H9 (cell line): ENCODE measurements around the gene CD80. TPM values are rescaled to one million over a fixed set of nuclear protein-coding genes. Genes with fewer than 3 reads are reported as not detected.

Experiments used
- DNase-seq: peaks from one replicate; pipeline ENCODE4 v3.0.0-alpha.2; 2017
- H2AFZ ChIP-seq: one replicate; pipeline ENCODE4 v1.6.1; 2013; ENCODE audit warnings: mild to moderate bottlenecking, low read length, control low read depth, moderate library complexity
- H2AK5ac ChIP-seq: 2 replicates; pipeline ENCODE4 v1.6.1; 2013; ENCODE audit warnings: low read length, control low read depth, mixed read lengths; ENCODE audit not compliant: insufficient read length
- H2BK120ac ChIP-seq: one replicate; pipeline ENCODE4 v1.6.1; 2013; ENCODE audit warnings: low read depth, mild to moderate bottlenecking, low read length, control low read depth, inconsistent platforms; ENCODE audit not compliant: poor library complexity, severe bottlenecking
- H2BK12ac ChIP-seq: 2 replicates; pipeline ENCODE4 v1.6.1; 2013; ENCODE audit warnings: low read length, control low read depth, mixed read lengths, low read depth; ENCODE audit not compliant: insufficient read length
- H2BK15ac ChIP-seq: 2 replicates; pipeline ENCODE4 v1.6.1; 2013; ENCODE audit warnings: low read depth, low read length, control low read depth
- H2BK20ac ChIP-seq: one replicate; pipeline ENCODE4 v1.6.1; 2013; ENCODE audit warnings: low read depth, mild to moderate bottlenecking, low read length, control low read depth, inconsistent platforms; ENCODE audit not compliant: poor library complexity, severe bottlenecking
- H2BK5ac ChIP-seq: 2 replicates; pipeline ENCODE4 v1.6.1; 2013; ENCODE audit warnings: low read length, control low read depth, mixed read lengths; ENCODE audit not compliant: insufficient read length
- H3K14ac ChIP-seq: 2 replicates; pipeline ENCODE4 v1.6.1; 2013; ENCODE audit warnings: low read length, control low read depth; ENCODE audit not compliant: insufficient read depth
- H3K18ac ChIP-seq: 2 replicates; pipeline ENCODE4 v1.6.1; 2013; ENCODE audit warnings: low read depth, mild to moderate bottlenecking, mixed read lengths, low read length, control low read depth; ENCODE audit not compliant: insufficient read length
- H3K23ac ChIP-seq: 2 replicates; pipeline ENCODE4 v1.6.1; 2013; ENCODE audit warnings: low read length, control low read depth, mixed read lengths, low read depth; ENCODE audit not compliant: insufficient read length
- H3K23me2 ChIP-seq: 2 replicates; pipeline ENCODE4 v1.6.1; 2013; ENCODE audit warnings: low read depth, mild to moderate bottlenecking, mixed read lengths, low read length, control low read depth; ENCODE audit not compliant: insufficient read length, poor library complexity, severe bottlenecking
- H3K27ac ChIP-seq: 2 replicates; pipeline ENCODE4 v1.5.1; 2013; ENCODE audit warnings: low read length, control low read depth, mixed read lengths, low read depth; ENCODE audit not compliant: insufficient read length
- H3K27me3 ChIP-seq: 2 replicates; pipeline ENCODE4 v1.6.1; 2013; ENCODE audit warnings: low read length, control low read depth, inconsistent platforms; ENCODE audit not compliant: insufficient read depth
- H3K4ac ChIP-seq: 2 replicates; pipeline ENCODE4 v1.6.1; 2013; ENCODE audit warnings: low read depth, mild to moderate bottlenecking, control low read depth, inconsistent platforms, low read length, moderate library complexity
- H3K4me1 ChIP-seq: 2 replicates; pipeline ENCODE4 v1.6.1; 2013; ENCODE audit warnings: low read length, control low read depth, inconsistent platforms; ENCODE audit not compliant: insufficient read depth
- H3K4me2 ChIP-seq: 2 replicates; pipeline ENCODE4 v1.6.1; 2013; ENCODE audit warnings: low read length, control low read depth, mixed read lengths; ENCODE audit not compliant: insufficient read length, insufficient read depth
- H3K56ac ChIP-seq: 2 replicates; pipeline ENCODE4 v1.6.1; 2013; ENCODE audit warnings: low read depth, mild to moderate bottlenecking, mixed read lengths, low read length, control low read depth; ENCODE audit not compliant: insufficient read length
- H3K79me1 ChIP-seq: 2 replicates; pipeline ENCODE4 v1.6.1; 2013; ENCODE audit warnings: low read depth, mild to moderate bottlenecking, moderate library complexity, low read length, control low read depth, inconsistent platforms; ENCODE audit not compliant: insufficient read depth, poor library complexity, severe bottlenecking
- H3K79me2 ChIP-seq: 2 replicates; pipeline ENCODE4 v1.6.1; 2013; ENCODE audit warnings: low read length, control low read depth, inconsistent platforms; ENCODE audit not compliant: insufficient read depth
- H3K9ac ChIP-seq: 2 replicates; pipeline ENCODE4 v1.6.1; 2013; ENCODE audit warnings: low read length, control low read depth, mixed read lengths; ENCODE audit not compliant: insufficient read length; ENCODE audit errors: extremely low read depth
- H3K9me3 ChIP-seq: one replicate; pipeline ENCODE4 v1.6.1; 2013; ENCODE audit warnings: low read depth, low read length, inconsistent platforms; ENCODE audit not compliant: control insufficient read depth
- H3T11ph ChIP-seq: one replicate; pipeline ENCODE4 v1.6.1; 2013; ENCODE audit warnings: mild to moderate bottlenecking, low read length, control low read depth, inconsistent platforms
- H4K20me1 ChIP-seq: one replicate; pipeline ENCODE4 v1.6.1; 2013; ENCODE audit not compliant: control insufficient read depth, insufficient read length, insufficient read depth
- H4K5ac ChIP-seq: 2 replicates; pipeline ENCODE4 v1.6.1; 2013; ENCODE audit warnings: low read depth, mild to moderate bottlenecking, mixed read lengths, low read length, control low read depth; ENCODE audit not compliant: insufficient read length
- H4K8ac ChIP-seq: replicated peaks from 2 replicates; pipeline ENCODE4 v1.6.1; 2013; ENCODE audit warnings: low read length, control low read depth, mixed read lengths, low read depth; ENCODE audit not compliant: insufficient read length
- H4K91ac ChIP-seq: 2 replicates; pipeline ENCODE4 v1.6.1; 2013; ENCODE audit warnings: low read depth, mild to moderate bottlenecking, moderate library complexity, mixed read lengths, low read length, control low read depth; ENCODE audit not compliant: insufficient read length
- H3K27ac Mint-ChIP-seq, 3 experiments: 2 replicates in 2 of 3; 3 replicates in 1 of 3; pipeline ENCODE4 v1.8.0; 2020 to 2021; ENCODE audit warnings: mixed read lengths in 3 of 3, mild to moderate bottlenecking in 1 of 3, moderate library complexity in 1 of 3
- H3K27me3 Mint-ChIP-seq: 2 replicates; pipeline ENCODE4 v1.8.0; 2021; ENCODE audit warnings: low read depth, mild to moderate bottlenecking, moderate library complexity, mixed read lengths
- H3K36me3 Mint-ChIP-seq, 3 experiments: 2 replicates in 2 of 3; 3 replicates in 1 of 3; pipeline ENCODE4 v1.8.0; 2020 to 2021; ENCODE audit warnings: low read depth in 3 of 3, mixed read lengths in 3 of 3; ENCODE audit not compliant: insufficient read depth in 1 of 3
- H3K4me1 Mint-ChIP-seq, 2 experiments: 2 replicates each; pipeline ENCODE4 v1.8.0; 2020; ENCODE audit warnings: mixed read lengths in 2 of 2
- H3K4me3 Mint-ChIP-seq, 2 experiments: 2 replicates in 1 of 2; 3 replicates in 1 of 2; pipeline ENCODE4 v1.8.0; 2020 to 2021; ENCODE audit warnings: mild to moderate bottlenecking in 2 of 2, mixed read lengths in 2 of 2, moderate library complexity in 1 of 2
- H3K9me3 Mint-ChIP-seq, 2 experiments: 2 replicates in 1 of 2; 3 replicates in 1 of 2; pipeline ENCODE4 v1.8.0; 2020; ENCODE audit warnings: mild to moderate bottlenecking in 2 of 2, mixed read lengths in 2 of 2, moderate library complexity in 1 of 2
- CTCF ChIP-seq: fragments of 200-600 bp; sonication (generic); conservative IDR thresholded peaks from 3 replicates; pipeline ENCODE4 v1.8.0; 2021; ENCODE audit warnings: antibody characterized with exemption, mild to moderate bottlenecking
- WGBS: extraction: QIAGEN DNeasy Blood & Tissue Kit; methylation state at CpG from one replicate; pipeline ENCODE4 v1.1.7; 2013; ENCODE audit warnings: missing lambda C conversion rate, low lambda C conversion rate, mixed read lengths; ENCODE audit not compliant: insufficient read length; ENCODE audit errors: extremely low coverage; 5-methylcytosine and 5-hydroxymethylcytosine counted together
- total RNA-seq: library from RNA; stranded (reverse); gene quantifications from 2 replicates; pipeline ENCODE4 v1.2.1, GENCODE V29; 2021

The CD80 gene
- total RNA-seq, 1 experiment from 2014 or later = not detected

- Histone ChIP-seq H2BK15ac (no peak overlapping the region), H3K56ac (no peak overlapping the region), H4K91ac (no peak overlapping the region), H4K20me1 (no peaks in the 10 kb centered on the region), H2BK5ac (no peak overlapping the region), H4K8ac (no peak overlapping the region), H2AK5ac (no peak overlapping the region), H3K4me1 (peaks cover 3% of the 10 kb centered on the region; the same call in 1 of the 2 replicates), H3K79me2 (no peaks in the 10 kb centered on the region), H3K9me3 (no peaks in the 10 kb centered on the region), H3K23me2 (no peaks in the 10 kb centered on the region), H3K18ac (no peak overlapping the region), H2BK20ac (no peak overlapping the region), H2AFZ (no peak overlapping the region), H3K23ac (no peak overlapping the region), H3K4me2 (no peak overlapping the region), H3K4ac (no peak overlapping the region), H2BK120ac (no peak overlapping the region), H4K5ac (no peak overlapping the region), H2BK12ac (no peak overlapping the region), H3K9ac (no peak overlapping the region), H3K14ac (no peak overlapping the region), H3K27me3 (no peaks in the 10 kb centered on the region), H3T11ph (no peak overlapping the region), H3K79me1 (no peaks in the 10 kb centered on the region), H3K27ac (no peak overlapping the region)
- DNase-seq = no peak
- H3K4me1 Mint-ChIP-seq = peaks cover 16 to 18% of the 10 kb centered on the region in 2 experiments
- WGBS = no CpG with 5 or more reads among the region's 5 CpGs
- H3K27ac Mint-ChIP-seq = no peak overlapping the region
- H3K36me3 Mint-ChIP-seq = peaks cover 0 to 12% (median 4%) of the 10 kb centered on the region in 3 experiments; a peak in 4 of 7 replicates
- no peaks in the 10 kb centered on the region for H3K9me3 Mint-ChIP-seq
- no peak overlapping the region for H3K4me3 Mint-ChIP-seq
- no peak for TF ChIP-seq CTCF
- no peaks in the 10 kb centered on the region for H3K27me3 Mint-ChIP-seq
Measured at GRCh38 chr3:119527714-119528113, 31.7 kb downstream of the CD80 start.
